GM18951 (cell line): ENCODE results near the gene CMAS.
A peak's percentile ranks its signal among the peaks of the same experiment; 100 is the strongest.

Experiments
- POLR2A ChIP-seq: IDR thresholded peaks from 4 replicates; pipeline ENCODE4 v1.6.1; 2011; ENCODE audit warnings: mild to moderate bottlenecking; ENCODE audit not compliant: insufficient read length, insufficient read depth; ENCODE audit errors: extremely low read depth
- in situ Hi-C: fragments of 300-500 bp; cut with MboI; formaldehyde crosslinking; loops from one replicate; pipeline ENCODE4 v1.12.0; 2022; ENCODE audit warnings: low sequenced_read_pairs, mixed read lengths, inconsistent platforms; ENCODE audit not compliant: unreplicated experiment

CMAS gene

DNA sequence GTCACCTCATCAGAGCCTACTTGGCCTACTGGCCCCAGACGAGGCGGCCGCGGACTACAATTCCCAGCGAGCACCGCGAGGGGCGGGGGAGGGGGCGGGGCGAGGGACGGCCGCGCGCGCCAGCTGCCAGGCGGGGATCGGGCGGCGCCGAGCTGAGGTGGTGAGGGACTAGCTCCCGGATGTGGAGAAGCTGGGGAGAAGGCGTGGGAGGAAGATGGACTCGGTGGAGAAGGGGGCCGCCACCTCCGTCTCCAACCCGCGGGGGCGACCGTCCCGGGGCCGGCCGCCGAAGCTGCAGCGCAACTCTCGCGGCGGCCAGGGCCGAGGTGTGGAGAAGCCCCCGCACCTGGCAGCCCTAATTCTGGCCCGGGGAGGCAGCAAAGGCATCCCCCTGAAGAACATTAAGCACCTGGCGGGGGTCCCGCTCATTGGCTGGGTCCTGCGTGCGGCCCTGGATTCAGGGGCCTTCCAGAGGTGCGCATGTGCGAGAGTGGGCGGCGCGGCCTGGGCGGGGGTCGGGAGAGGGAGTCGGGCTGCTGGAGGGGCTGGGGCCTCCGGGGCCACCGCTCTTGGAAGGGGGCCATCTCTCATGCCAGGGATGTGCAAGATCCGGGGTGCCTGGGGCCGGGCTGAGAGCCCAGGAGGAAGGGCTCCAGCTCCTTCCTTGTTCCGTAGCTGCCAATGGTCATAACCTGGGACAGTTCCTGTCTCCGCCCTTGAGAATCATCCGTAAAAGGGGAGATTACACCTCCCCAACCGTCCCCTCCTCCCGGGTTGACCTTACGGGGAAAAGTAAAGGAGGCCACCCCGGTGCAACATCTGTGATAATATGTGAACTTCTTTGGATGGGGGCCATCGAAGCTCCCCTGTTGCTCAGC is at the start of gene CMAS:
TSS of gene CMAS (plus strand) at position 129 of the 878 bp plus-strand sequence. CDS start at position 215, 86 bp downstream.
- in situ Hi-C loops: no loop called here
- TF ChIP-seq POLR2A: peak; percentile 65

GRCh38 chr12:21998295-21998694 is 47.7 kb upstream of the CMAS start:
- in situ Hi-C loops: no loop called here
- TF ChIP-seq POLR2A: no peak

DNA sequence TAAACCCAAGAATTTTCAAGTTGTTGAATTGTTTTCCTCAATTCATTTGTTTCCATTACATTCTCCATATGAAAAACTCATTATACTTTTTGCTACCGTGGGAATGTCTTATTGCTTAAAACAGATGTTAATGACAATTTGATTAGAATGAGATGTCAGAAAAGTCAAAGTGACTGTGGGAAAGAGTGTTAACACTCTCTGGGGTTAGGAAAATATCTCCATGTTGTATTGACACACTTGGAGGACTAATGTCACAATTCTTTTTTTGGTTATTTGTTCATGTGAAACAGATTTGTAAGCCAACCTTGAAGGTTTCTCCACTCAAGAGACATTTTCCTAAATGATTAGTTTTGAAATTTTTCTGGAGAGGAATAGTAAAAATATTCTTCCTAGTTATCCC is 47.2 kb upstream of the CMAS start:
- TF ChIP-seq POLR2A: no peak
- in situ Hi-C loops: no loop called here

DNA sequence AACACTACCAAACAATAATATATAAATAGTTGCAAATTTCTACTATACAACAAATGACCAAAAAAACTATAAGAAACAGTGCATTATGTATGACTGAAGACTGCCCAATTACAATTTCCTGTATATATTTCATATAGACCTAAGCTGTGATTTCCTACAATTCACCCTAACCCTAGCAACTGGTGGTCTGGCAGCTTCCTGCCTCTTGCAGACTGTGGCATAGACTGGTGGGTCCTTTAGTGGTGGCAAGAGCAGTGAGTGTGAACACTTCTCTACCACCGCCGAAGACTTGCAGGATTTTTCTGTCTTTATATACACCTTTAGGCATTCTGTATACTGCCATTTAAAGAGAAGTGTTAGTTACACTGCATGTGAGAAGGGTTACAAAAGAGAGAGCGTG is 43.6 kb upstream of the CMAS start:
- in situ Hi-C loops: loop anchor here (25.0 kb wide), 1 partner anchor 290 kb away; no protein-coding TSS in a partner anchor
- no peak for TF ChIP-seq POLR2A

DNA sequence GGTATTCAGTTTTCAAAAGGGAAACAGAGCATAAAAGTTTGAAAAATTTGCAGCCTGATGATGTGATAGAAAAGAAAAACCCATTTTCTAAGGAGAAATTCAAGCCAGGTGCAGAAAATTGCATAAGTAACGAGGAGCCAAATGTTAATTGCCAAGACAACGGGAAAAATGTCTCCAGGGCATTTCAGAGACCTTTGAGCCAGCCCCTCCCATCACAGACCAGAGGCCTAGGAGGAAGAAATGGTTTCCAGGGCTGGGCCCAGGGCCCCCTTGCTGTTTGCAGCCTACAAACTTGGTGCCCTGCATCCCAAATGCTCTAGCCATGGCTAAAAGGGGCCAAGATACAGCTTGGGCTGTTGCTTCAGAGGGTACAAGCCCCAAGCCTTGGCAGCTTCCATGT is 38.2 kb upstream of the CMAS start:
- in situ Hi-C loops: loop anchor here (25.0 kb wide), 1 partner anchor 295 kb away; no protein-coding TSS in a partner anchor

GRCh38 chr12:22008196-22008595 is 37.8 kb upstream of the CMAS start:
- in situ Hi-C loops: loop anchor here (25.0 kb wide), 1 partner anchor 296 kb away; no protein-coding TSS in a partner anchor
- TF ChIP-seq POLR2A: no peak

- no peak for TF ChIP-seq POLR2A
- in situ Hi-C loops: loop anchor here (25.0 kb wide), 1 partner anchor 302 kb away; no protein-coding TSS in a partner anchor
Measured at GRCh38 chr12:22014041-22014782, 31.8 kb upstream of the CMAS start.

- no peak for TF ChIP-seq POLR2A
- in situ Hi-C loops: loop anchor here (25.0 kb wide), 1 partner anchor 302 kb away; no protein-coding TSS in a partner anchor
Measured at GRCh38 chr12:22014783-22015144, 31.3 kb upstream of the CMAS start.

- TF ChIP-seq POLR2A: no peak
- in situ Hi-C loops: loop anchor here (25.0 kb wide), 1 partner anchor 305 kb away; no protein-coding TSS in a partner anchor
Measured at GRCh38 chr12:22016982-22017381, 29.0 kb upstream of the CMAS start.

GRCh38 chr12:22018860-22019259 is 27.2 kb upstream of the CMAS start:
- in situ Hi-C loops: loop anchor here (25.0 kb wide), 1 partner anchor 307 kb away; no protein-coding TSS in a partner anchor
- no peak for TF ChIP-seq POLR2A

DNA sequence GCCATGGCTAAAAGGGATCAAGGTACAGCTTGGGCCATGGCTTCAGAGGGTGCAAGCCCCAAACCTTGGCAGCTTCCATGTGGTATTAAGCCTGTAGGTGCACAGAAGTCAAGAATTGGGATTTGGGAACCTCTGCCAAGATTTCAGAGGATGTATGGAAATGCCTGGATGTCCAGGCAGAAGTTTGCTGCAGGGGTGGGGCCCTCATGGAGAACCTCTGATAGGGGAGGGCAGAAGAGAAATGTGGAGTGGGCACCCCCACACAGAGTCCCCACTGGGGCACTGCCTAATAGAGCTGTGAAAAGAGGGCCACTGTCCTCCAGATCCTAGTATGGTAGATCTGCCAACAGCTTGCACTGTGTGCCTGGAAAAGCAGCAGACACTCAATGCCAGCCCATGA is 22.5 kb upstream of the CMAS start:
- in situ Hi-C loops: loop anchor here (25.0 kb wide), 1 partner anchor 311 kb away; no protein-coding TSS in a partner anchor

DNA sequence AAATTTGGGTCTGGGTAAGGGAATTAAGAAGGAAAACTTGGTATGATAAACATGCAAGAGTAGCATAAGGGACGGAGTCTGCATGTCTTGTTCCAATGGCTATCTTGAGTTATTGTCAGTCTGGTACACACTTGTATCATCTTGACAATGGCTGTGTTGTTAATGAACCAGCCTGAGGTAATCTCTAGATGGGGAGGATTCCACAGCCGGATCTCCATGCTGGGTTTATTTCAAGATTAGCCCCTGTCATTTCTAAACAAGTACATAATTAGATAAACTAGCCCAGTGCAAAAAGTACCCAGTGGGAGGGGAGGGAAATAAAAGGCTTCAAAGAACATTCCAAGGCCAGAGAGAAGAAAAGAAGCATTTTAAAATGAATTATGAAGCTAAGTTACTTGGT is 16.5 kb upstream of the CMAS start:
- no peak for TF ChIP-seq POLR2A
- in situ Hi-C loops: no loop called here

DNA sequence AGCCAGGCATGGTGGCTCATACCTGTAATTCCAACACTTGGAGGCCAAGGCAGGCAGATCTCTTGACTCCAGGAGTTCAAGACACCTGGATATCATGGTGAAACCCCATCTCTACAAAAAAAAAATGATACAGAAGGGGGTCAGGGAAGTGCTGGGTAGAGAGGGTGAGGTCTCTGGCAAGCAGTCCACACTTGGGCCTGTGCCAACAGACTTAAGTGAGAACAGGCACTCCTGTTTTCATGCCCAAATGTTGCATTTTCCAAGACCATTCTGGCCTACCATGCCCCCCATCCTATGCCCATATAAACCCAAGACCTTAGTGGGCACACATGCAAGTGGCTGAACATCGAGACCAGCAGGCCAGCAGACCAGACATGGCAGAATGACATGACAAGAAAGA is 16.0 kb upstream of the CMAS start:
- in situ Hi-C loops: no loop called here
- no peak for TF ChIP-seq POLR2A
